GM21360 (cell line): Measurements from ENCODE around the gene CD226.
A peak's percentile ranks its signal among the peaks of the same experiment; 100 is the strongest.
"Not testable (repeated sequence)": the region's sequence is repeated elsewhere in the genome, so short reads cannot be mapped to it uniquely, and the experiment has no call there.

ENCODE experiments used
- ATAC-seq: cut with Tn5 transposase; IDR thresholded peaks from one replicate; pipeline ENCODE4 v1.9.1; 2021; ENCODE audit warnings: mild to moderate bottlenecking, moderate library complexity; ENCODE audit not compliant: unreplicated experiment

The CD226 gene

DNA sequence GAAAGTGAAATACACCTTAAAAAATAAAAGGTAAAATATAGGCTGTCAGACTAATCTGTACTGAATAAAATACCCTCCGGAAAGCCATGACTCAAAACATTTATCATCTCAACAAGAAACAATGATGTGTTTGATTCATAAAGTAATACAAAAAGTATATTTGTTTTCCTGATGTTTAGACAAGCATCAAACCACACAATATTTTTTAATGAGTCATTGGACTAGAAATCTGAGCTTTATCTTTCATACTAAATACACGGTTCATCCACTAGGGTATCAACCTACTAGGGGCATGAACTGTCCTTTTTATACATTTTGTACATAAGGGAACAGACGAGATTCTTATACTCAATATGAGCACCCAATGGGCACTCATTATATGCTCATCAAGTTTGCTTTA, 31.3 kb downstream of the CD226 start:
- no peak for ATAC-seq

DNA sequence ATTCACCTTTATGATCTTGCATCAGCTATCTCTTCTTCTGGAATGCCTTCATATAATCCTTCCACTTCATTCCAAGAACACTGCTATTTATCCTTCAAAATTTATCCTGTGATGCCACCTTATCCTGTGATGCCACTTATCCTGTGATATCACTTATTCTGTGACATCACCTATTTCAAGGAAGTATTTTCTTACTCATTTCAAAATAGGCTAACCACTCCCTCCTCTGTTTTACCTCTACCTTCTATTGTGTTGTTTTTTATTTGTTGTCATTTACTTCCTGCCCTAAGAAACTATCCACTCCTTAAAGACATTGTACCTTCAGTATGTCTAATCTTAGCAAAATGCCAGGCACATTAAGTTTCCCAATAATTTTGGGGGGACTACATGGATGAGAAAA, 38.8 kb downstream of the CD226 start:
- no peak for ATAC-seq

DNA sequence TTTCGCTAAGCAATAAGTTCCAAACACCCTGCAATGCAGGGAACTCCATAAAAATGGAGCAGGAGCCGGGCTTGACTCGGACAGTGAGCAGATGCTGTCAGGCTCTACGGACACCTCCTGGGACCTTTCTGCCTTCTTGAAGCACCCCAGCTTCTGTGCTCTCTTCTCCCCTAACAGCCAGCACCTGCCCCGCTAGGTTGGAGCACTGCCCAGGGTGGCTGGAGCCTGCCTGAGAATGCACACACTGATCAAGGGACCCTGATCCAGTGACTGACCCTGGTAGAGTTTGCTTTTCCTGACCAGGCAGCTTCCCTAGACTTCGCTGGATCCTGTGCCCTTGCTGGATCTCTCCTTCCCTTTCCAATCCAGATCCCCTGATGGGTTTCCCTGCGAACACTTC, 40.9 kb downstream of the CD226 start:
- ATAC-seq: no peak

DNA sequence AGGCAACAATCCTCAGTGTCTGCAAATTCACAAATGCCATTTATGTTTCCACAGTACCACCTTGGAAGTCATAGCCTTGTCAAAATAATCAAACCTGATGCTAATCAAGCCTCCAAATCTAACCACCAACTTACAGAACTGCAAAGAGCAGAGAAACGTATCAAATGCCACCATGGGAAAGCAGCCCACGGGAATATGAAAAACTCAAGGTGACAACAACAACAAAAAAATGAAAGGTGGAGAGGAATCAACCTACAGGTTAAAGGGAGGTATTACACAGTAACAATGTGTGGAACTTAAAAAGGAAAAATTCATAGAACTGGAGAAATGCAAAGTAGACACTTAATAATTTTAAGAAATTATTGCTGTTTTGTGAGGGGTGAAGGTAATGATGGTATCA, 46.7 kb downstream of the CD226 start:
- ATAC-seq: no peak

DNA sequence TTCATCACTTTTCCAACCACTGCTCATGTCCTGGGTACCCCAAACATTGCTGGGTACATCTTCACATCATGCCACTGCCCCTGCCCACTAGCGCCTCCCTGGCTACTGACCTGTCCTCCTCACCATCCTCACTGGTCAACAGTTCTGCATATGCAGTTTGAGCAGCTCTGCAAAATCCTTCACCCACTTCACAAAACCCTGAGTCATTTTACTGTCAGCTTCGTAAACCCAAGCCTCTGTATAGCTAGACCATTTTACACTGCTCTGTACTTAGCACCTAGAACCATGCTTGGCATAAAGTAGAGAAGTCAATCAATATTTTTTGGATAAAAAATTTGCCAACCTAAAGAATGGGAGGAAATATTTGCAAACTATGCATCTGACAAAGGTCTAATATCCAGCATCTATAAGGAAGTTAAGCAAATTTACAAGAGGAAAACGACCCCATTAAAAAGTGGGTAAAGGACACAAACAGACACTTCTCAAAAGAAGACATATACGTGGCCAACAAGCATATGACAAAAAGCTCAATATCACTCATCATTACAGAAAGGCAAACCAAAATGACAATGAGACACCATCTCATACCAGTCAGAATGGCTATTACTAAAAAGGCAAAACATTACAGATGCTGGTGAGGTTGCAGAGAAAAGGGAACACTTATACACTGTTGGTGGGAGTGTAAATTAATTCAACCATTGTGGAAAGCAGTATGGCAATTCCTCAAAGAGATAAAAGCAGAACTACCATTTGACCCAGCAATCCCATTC, 48.3 kb downstream of the CD226 start:
- not testable (repeated sequence) for ATAC-seq

DNA sequence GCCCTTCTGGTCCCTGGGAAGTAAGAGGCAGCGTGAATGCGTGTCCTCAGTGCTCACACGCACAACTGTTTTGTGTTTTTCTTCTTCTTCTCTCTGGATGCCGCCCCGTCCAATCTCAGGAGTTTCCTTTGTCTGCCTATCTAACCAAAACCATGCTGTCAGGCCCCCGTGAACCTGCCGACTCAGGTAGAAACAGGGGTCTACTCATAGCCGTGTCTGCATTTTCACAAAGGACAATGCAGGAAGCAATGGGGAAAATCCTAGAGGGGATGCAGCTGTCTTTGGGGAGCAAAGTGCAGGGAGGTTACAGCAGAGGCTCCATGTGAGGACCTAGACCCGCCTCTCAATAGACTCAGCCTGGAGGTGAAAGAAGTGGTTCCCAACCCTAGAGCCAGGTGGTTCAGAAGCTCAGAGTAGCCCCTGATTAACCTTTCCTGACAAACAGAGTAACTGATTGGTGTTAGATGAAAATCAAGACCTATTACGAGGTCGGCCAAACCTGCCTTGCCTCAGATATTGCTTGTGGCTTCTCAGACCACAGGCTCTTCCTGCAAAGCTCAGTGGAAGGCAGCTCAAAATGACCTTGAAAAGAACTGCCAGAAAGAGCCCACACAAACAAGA, 49.3 kb downstream of the CD226 start:
- no peak for ATAC-seq

DNA sequence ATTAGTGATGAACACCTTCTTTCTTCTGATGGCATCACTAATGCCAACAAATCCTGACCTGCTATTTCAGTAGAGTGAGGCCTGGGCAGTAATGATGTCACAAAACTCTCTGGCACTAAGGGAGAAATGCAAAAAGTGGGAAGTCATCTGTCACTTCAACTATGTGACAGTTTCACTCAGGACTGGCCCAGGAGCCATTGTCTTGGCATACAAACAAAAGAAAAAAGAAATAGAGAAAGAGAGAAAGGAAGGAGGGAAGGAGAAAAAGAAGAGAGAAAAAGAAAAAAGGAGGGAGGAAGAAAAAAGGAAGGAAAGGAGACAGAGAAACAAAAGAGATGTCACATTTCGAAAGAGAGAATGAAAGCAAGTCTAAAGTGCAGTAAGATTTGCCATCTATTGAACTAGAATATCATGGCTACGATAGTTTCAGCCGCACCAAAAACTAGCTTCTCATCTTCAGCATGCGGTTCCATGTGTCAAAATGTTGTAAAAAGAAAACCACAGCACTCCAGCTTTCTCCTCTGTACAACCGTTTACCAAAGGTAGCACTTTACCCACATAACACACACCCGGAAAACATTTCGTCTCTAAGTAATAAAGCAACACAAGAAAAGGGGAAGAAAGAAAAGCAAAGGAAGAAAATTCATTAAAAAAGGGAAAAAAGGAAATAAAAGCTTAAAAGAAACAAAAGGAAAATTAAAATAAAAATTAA, 50.1 kb downstream of the CD226 start:
- ATAC-seq: no peak

DNA sequence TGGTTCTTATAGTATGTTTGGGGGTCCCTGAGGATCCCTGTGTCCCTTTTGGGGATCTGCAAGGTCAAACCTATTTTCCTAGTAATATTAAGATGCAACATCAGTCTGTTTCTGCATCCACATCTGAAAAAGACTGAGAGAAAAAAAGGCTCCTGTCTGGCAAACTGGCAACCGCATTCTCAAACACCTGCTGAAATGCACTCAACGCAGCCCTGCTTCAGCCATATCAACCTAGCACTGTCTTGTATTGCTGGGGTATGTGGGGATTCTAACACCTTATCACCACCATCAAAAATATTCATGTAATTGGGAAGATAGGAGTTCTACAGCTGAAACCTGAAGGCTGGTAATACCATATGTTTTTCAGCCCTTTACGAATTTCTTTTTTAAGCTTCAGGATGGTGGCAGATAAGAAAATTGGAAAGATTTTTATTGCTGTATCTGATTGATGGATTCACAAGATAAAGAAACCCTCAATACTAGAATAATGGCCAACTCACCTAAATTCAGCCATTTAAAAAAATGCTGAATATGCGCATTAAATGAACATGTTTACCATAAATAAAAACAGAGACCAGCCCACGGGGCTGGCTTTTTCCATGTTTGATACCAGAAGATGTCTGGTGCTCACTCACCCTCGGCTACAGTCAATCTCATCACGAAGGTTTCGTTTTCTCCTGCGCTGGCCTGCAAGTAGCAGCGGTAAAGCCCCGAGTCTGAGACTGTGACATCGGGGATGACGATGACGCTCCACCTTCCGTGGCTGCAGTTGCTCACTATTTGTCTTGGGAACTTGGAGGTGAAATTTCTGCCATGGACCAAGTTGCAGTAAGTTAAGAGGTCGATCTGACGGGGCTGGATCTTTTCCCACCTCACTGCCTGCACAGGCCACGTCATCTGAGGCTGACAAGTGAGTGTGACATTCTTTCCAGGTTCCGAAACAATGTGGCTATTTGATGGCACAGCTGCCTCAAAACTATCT, 52.3 kb downstream of the CD226 start:
- no peak for ATAC-seq

DNA sequence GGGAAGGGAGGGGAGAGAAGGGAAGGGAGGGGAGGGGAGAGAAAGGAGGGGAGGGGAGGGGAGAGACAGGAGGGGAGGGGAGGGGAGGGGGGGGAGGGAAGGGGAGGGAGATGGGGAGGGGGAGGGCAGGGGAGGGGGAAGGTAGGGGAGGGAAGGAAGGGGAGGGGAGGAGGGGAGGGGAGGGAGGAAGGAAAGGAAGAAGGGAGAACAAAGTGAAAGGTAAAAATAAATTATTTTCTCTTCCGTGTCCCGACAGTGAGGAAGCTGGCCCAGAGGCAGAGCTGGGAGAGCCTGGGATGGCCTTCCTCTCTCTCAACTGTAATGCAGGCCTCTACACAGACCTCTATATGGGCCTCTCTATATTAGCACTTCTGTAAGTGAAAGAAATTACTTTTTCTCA, 53.2 kb downstream of the CD226 start:
- ATAC-seq: no peak

DNA sequence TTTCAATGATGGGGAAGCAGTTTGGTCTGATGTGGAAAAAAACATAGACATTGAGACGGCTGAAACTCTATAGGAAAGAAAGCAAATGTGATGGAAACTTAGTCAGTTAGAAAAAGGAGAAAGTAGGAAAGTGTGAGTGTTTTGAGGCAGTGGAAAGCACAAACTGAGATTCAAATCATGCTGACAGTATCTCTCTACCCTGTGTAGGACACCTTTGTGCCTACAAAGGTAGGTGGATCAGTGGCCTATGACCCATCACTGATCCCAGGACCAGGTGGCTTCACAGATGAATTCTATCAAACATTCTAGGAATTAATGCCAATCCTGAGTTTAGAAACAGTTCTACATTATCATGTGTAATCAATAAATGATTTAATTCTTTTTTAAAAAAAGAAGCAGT, 57.1 kb downstream of the CD226 start:
- ATAC-seq: no peak

DNA sequence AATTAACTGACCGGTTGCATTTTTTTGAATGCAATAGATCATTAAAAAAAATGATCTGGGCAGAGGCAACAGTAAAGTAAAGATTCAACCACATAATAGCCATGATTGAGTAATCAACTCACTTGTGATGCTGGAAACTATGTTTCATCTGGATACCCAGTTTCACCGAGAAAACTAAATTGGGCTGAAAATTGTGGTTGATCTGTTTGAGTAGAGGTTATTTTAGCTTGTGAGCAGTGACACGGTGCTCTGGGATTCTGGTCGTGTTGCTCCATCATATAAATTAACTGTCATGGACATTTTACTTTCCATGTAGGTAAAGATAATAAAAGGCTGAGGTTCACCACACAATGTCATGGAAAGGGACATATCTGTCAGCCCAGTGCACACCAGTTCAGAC, 58.7 kb downstream of the CD226 start:
- ATAC-seq: peak; percentile 37

DNA sequence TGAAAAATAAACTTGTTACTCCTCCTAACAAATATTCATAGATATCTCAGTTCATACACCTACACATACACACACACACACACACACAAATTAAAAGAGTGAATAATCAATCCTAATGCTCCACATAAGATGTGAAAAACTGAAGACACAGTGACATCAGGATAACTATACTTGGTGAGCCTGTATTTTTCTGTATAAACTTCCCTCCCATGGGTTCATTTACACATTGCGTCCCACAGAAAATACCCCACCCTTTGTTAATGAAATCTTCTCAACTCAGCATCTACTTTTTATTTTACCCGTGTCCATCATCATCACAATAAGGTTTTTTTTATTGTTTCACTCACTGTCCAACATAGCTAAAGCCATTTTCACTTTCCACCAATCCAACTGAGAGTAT, 60.4 kb downstream of the CD226 start:
- ATAC-seq: no peak

DNA sequence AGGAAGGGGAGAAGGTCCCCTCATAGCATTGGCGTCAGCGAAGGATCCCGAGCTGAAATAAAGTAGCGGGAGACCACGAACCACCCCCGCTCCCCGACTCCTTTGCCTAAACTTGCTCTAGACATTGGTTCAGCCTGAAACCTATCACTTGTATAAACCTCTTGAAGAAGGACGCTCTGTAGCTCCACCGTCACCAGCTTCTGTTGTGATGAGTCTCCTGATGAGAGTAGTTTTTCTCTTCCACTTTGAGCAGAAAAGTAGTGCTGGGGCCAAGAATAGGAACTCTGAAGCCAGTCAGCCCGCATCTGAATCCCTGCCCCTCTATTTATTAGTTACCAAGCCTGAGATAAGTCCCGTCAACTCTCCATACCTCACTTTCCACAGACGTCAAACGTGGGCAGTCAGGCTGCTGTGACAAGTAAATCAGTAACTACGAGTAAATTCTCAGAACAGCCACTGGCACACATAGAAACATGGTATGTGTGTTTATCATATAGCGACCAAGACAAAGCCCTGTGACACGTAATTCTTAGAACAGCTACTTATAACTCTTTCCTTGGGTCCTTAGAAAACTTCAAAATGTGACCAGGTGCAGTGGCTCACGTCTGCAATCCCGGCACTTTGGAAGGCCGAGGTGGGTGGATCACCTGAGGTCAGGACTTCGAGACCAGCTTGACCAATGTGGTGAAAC, 61.7 kb downstream of the CD226 start:
- peak; percentile 64 for ATAC-seq

DNA sequence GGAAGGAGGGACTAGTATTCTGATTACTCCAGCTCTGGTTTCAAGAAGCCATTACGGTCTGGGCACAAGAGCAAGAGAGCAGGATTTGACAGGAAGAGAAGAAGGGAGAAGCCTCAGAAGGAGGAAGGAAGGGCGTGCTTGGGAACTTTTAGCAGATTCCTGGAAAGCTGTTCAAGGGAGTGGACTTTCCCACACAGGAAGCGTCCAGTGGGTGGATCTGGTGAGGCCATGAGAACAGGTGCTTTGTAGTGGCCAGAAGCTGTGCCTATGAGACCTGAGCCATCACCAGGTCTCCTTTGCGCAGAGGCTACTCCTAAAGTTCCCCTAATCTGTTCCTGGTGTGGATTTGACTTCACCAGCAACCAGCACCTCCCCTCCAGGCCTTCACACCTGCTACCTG, 62.3 kb downstream of the CD226 start:
- ATAC-seq: no peak

DNA sequence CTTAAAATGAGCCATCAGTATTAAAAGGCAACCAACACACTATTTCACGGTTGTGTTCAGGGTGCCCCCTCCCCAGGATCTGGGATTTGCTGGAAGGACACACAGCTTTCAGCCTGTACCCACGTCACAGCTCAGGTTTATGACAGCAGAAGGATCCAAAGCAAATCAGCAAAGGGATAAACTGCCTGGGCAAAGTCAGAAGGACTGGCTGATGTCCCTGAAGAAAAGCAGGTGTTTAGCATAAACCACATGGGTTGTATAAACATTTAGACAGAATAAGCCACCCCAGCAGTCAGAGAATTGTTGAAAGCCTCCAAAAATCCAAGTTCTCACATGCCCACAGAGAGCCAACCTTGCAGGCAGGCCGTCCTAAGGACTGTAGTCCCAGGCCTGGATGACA, 63.9 kb downstream of the CD226 start:
- no peak for ATAC-seq

DNA sequence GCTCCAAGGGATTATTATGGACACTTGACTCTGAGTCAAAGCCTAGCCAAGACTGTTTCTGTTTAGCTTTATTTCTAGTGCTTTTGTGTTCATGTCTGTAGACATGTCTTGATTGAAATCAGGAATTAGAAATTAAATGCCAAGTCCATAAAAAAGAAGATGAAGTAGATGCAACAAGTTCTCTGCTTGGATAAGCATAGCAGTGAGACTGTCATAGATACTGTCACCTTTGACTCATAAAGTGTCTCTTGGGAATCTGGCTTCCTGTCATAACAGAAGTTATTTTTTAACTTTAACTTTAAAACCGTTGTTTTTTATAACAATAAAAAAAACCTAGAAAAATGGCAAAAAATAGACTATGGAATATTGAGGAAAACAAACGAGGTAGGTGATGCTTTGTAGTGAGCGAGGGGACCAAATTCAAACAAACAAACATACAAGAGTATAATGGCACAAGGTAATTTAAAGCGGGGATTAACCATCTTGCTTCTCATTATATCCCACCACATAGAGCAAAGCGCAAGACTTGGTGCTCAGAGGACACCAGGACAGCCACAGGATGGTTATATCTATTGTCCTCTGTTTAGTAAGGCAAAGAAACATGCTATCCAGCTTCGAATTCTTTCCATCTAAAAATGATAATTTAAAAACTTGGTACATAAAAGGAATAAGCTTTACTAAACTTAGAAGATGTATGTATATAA, 64.6 kb downstream of the CD226 start:
- ATAC-seq: peak; percentile 39

DNA sequence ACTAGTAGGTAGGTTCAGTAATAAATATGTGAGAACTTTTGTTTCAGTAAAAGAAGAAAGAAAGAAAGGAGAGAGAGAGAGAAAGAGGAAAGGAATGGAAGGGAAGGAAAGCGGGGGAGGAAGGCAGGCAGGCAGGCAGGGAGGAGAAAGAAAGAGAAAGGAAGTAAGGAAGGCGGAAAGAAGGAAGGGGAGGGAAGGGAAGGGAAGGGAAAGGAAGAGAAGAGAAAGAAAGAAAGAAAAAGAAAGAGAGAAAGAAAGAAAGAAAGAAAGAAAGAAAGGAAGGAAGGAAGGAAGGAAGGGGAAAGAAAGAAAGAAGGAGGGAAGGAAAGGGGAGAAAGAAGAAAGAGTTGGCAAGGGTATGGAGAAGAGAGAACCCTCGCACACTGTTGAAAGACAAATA, 67.6 kb downstream of the CD226 start:
- ATAC-seq: no peak

DNA sequence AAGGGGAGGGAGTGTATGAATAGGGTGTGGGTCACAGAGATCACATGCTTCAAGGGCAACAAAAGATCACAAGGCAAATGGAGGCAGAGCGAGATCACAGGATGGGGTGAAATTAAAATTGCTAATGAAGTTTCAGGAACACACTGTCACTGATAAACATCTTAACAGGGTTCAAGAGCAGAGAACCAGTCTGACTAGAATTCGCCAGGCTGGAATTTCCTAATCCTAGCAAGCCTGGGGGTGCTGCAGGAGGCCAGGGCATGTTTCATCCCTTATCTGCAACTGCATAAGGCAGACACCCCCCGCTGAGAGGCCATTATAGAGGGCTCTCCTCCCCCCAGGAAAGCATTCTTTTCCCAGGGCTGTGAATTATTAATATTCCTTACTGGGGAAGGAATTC, 68.6 kb downstream of the CD226 start:
- ATAC-seq: not testable (repeated sequence)

DNA sequence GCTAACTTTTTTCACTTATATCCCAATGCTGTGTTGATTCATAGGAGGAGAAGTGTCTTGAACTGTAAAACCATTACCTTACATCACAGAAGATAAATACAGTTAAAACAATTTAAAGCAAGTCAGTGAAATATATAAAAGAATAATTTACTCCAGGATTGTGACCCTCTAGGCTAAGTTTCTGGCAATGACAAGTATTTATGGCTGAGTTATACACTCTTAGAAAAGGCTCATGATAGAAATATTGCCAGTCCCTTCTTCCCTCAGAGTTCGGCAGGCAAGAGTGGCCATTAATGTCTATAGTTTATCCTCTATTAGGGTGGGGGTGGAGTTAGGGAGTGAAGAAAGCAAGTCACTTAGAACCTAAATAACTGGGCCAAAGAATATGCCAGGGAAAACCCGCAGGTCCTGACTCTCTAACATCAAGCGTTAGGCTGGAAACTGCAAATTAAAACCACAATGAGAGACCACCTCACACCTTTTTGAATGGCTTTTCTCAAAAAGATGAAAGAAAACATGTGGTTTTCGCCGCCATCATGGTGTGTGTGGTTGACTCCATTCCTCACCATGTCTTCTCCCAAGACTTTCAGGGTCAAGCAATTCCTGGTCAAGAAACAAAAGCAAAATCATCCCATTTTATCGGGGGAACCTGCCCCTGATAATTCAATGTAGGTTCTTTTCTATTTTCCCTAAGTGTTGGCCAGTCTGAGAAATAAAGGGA, 69.3 kb downstream of the CD226 start:
- ATAC-seq: no peak
